ENCODE measurements around the gene DCUN1D3.
"Not testable (repeated sequence)": the region's sequence is repeated elsewhere in the genome, so short reads cannot be mapped to it uniquely, and the experiment has no call there.

Gene DCUN1D3

GRCh38 chr16:20814784-20815183 is 85.4 kb downstream of the DCUN1D3 start:
- H3K36me3 Mint-ChIP-seq: no peaks in the 10 kb centered on the region
- no peaks in the 10 kb centered on the region for H3K9me3 Mint-ChIP-seq
- H3K4me3 Mint-ChIP-seq: no peak overlapping the region
- no peaks in the 10 kb centered on the region for H3K27me3 Mint-ChIP-seq
- H3K4me1 Mint-ChIP-seq: no peaks in the 10 kb centered on the region
- no peak overlapping the region for H3K27ac Mint-ChIP-seq
- no peak for ATAC-seq

GRCh38 chr16:20812510-20812909 is 87.6 kb downstream of the DCUN1D3 start:
- H3K4me3 Mint-ChIP-seq: no peak overlapping the region
- no peak for ATAC-seq
- no peaks in the 10 kb centered on the region for H3K36me3 Mint-ChIP-seq
- H3K27me3 Mint-ChIP-seq: no peaks in the 10 kb centered on the region
- H3K4me1 Mint-ChIP-seq: peaks cover 5% of the 10 kb centered on the region
- H3K9me3 Mint-ChIP-seq: no peaks in the 10 kb centered on the region
- no peak overlapping the region for H3K27ac Mint-ChIP-seq

DNA sequence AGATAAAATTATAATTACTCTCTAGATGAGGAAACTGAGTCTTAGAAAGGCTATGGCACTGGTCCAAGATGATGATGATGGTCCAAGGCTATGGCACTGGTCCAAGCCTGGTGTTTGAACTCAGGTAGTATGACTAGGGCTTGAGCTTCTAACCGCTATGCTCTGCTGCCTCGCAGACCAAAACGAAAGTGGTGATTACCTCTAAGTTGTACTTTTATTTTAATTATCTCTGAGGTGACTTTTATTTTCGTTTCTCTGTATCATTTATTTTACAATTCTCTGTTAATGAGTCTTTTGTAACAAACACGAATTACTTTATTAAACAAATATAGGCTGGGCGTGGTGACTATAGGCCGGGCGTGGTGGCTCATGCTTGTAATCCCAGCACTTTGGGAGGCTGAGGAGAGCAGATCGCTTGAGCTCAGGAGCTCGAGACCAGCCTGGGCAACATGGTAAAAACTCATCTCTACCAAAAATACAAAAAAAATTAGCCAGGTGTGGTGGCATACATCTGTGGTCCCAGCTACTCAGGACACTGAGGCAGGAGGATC is 88.2 kb downstream of the DCUN1D3 start:
- no peak for ATAC-seq
- no peaks in the 10 kb centered on the region for H3K9me3 Mint-ChIP-seq
- H3K27me3 Mint-ChIP-seq: no peaks in the 10 kb centered on the region
- H3K4me3 Mint-ChIP-seq: no peak overlapping the region
- H3K36me3 Mint-ChIP-seq: no peaks in the 10 kb centered on the region
- no peak overlapping the region for H3K27ac Mint-ChIP-seq
- H3K4me1 Mint-ChIP-seq: peaks cover 11% of the 10 kb centered on the region

GRCh38 chr16:20807862-20808261 is 92.3 kb downstream of the DCUN1D3 start:
- H3K4me1 Mint-ChIP-seq: peaks cover 27% of the 10 kb centered on the region
- H3K9me3 Mint-ChIP-seq: no peaks in the 10 kb centered on the region
- no peaks in the 10 kb centered on the region for H3K36me3 Mint-ChIP-seq
- peak overlapping the region; percentile 89 for H3K27ac Mint-ChIP-seq
- H3K4me3 Mint-ChIP-seq: peak overlapping the region; percentile 68
- no peak for ATAC-seq
- no peaks in the 10 kb centered on the region for H3K27me3 Mint-ChIP-seq

DNA sequence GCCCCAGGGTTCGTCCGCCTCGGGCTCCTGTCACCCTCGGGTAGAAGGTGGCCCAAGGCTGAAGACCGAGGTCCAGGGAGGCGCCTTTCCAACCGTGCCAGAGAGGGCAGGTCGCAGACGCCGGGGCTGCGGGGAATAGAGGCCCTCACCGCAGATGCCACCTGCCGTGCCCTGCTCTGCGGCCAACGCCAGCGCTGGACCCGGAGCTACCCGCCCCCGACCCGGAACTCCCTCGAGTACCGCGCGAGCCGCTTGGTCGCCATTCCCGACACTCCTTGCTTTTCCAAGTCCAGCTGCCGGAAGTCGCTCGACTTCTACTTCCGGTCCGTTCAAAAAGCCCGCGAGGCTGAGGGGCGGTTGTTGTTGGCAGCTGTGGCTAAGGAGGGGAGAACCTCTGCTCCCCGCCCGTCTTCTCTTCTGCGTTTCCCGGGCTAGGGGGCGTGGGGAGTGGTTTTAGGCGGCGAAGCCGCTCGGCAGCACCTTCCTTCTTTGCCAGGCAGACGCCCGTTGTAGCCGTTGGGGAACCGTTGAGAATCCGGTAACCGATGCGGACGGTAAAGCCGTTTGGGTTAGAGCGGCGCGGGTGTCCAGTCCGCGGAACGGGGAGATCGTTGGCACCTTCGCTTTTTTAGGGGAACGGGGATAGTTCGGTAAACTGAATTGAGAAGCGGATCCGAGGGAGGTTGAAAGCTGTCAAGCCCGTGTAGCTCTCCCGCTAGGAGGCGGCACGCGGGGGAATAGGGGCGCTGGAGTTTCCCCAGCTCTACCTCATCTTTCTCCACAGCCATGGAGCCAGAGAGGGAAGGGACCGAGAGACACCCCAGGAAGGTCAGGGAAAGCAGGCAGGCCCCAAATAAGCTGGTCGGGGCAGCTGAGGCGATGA is 93.7 kb downstream of the DCUN1D3 start, which contains the start of the genes ERI2 and REXO5:
TSS of gene ERI2 (minus strand) at position 305 of the 883 bp plus-strand sequence. CDS start at position 263, 42 bp downstream.
TSS of gene REXO5 (plus strand) at position 360 of the 883 bp plus-strand sequence. CDS start at position 787, 427 bp downstream.
- peaks cover 27% of the 10 kb centered on the region for H3K4me1 Mint-ChIP-seq
- H3K4me3 Mint-ChIP-seq: peak within 1 kb of the TSS; percentile 93
- H3K27ac Mint-ChIP-seq: peak within 1 kb of the TSS; percentile 89
- H3K9me3 Mint-ChIP-seq: no peaks in the 10 kb centered on the region
- H3K27me3 Mint-ChIP-seq: no peaks in the 10 kb centered on the region
- no peaks in the 10 kb centered on the region for H3K36me3 Mint-ChIP-seq
- peak; percentile 90 for ATAC-seq

DNA sequence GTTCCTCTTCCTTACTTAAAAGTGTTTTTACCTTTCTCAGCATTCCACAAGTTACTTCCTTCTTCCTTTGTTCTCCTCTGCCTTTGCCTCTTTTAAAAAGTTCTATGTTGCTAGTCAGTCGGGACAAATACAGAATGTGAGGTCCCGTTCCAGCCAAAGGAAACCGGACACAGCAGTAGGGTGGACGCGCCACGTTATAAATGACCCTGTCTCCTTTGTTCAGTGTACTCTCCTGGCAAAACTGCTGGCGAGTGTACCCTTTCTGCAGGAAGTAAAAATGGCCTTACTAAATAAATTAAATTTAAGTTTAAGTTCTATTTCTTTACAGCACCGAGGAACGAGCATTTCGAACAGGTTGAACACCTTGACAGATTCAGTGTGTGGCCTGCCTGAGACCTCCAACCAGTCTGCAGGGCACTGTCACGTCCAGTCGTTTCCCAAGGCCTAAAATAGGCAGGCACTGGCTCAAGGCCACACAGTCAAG is 94.4 kb downstream of the DCUN1D3 start:
- peak overlapping the region; percentile 93 for H3K4me3 Mint-ChIP-seq
- peak overlapping the region; percentile 89 for H3K27ac Mint-ChIP-seq
- not testable (repeated sequence) for ATAC-seq, H3K36me3 Mint-ChIP-seq, H3K9me3 Mint-ChIP-seq, H3K27me3 Mint-ChIP-seq
- peaks cover 27% of the 10 kb centered on the region for H3K4me1 Mint-ChIP-seq
